Uterus (tissue), 2 donors: ENCODE measurements around the gene ABCG5.

Experiments used
- CTCF ChIP-seq, 4 experiments: fragments of 200-600 bp in 2 of 4; fragments of 450-650 bp in 2 of 4; sonication (generic) in 2 of 4; IDR thresholded peaks; one replicate each; pipeline ENCODE4 v1.5.1; 2016 to 2019; ENCODE audit warnings: antibody characterized with exemption in 4 of 4, mild to moderate bottlenecking in 2 of 4, moderate library complexity in 1 of 4
- POLR2A ChIP-seq, 2 donors: fragments of 450-650 bp; IDR thresholded peaks; one replicate each; pipeline ENCODE4 v1.6.1; 2016; ENCODE audit warnings: antibody characterized with exemption in 2 of 2, mild to moderate bottlenecking in 1 of 2, moderate library complexity in 1 of 2

- no peak for TF ChIP-seq CTCF (IDR thresholded peaks at IDR 0.05)
- TF ChIP-seq POLR2A (IDR thresholded peaks at IDR 0.05): no peak
Measured at GRCh38 chr2:43841949-43842865, 3.6 kb upstream of the ABCG5 start.
